ENCODE measurements around the gene SEMA5B.

SEMA5B gene

GRCh38 chr3:123011447-123011846 lies 16.1 kb downstream of the SEMA5B start:
- Histone ChIP-seq H2AFZ (ENCODE audit: low read length) (no peak overlapping the region), H3F3A (ENCODE audit: insufficient read depth, low read length) (no peaks in the 10 kb centered on the region), H4K20me1 (ENCODE audit: insufficient read depth, low read length) (no peaks in the 10 kb centered on the region), H3K9me2 (ENCODE audit: low read depth, low read length) (no peaks in the 10 kb centered on the region), H3K9ac (ENCODE audit: low read length) (no peak overlapping the region), H3K27me3 (ENCODE audit: insufficient read depth, low read length) (peaks cover 9% of the 10 kb centered on the region; the same call in 1 of the 2 replicates), H3K4me1 (ENCODE audit: insufficient read depth, low read length, severe bottlenecking) (no peaks in the 10 kb centered on the region), H3K79me2 (ENCODE audit: insufficient read depth, low read length) (no peaks in the 10 kb centered on the region), H3K27ac (ENCODE audit: low read depth, low read length, poor library complexity, severe bottlenecking) (no peak overlapping the region), H3K4me2 (ENCODE audit: low read length) (no peak overlapping the region), H3K36me3 (ENCODE audit: insufficient read depth, low read length) (no peaks in the 10 kb centered on the region), H3K9me3 (ENCODE audit: low read length) (no peaks in the 10 kb centered on the region), H3K4me3 (ENCODE audit: low read depth, low read length, poor library complexity, severe bottlenecking) (no peak overlapping the region)
- TF ChIP-seq EZH2 (IDR thresholded peaks at IDR 0.05; ENCODE audit: borderline replicate concordance, low read length) = no peak

DNA sequence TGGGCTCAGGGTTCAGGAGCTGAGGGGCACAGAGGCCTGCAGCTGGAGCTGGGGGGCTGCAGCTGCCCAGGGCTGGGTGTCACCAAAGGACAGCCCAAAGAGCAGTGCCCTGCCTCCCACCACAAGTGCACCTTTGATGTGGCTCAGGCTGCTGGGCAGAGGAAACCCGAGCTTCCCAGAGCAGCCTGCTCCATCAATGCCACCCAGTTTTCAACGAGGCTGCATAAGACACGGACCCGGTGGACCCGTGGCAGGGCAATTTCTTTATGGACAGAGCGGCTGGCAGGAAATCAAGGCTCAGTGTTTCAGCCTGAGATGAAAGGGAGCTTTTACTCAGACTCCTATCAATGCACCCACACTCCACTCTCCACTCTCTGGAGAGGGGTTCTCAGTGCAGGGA lies 18.7 kb downstream of the SEMA5B start:
- no peaks in the 10 kb centered on the region for H3K9me3 ChIP-seq (ENCODE audit: low read length)

GRCh38 chr3:123006609-123007008 lies 21.0 kb downstream of the SEMA5B start:
- Histone ChIP-seq H3K4me1 (ENCODE audit: insufficient read depth, low read length, severe bottlenecking) (no peaks in the 10 kb centered on the region), H3K27me3 (ENCODE audit: insufficient read depth, low read length) (no peaks in the 10 kb centered on the region), H3F3A (ENCODE audit: insufficient read depth, low read length) (no peaks in the 10 kb centered on the region), H3K4me2 (ENCODE audit: low read length) (no peak overlapping the region), H3K36me3 (ENCODE audit: insufficient read depth, low read length) (no peaks in the 10 kb centered on the region), H3K27ac (ENCODE audit: low read depth, low read length, poor library complexity, severe bottlenecking) (no peak overlapping the region), H4K20me1 (ENCODE audit: insufficient read depth, low read length) (no peaks in the 10 kb centered on the region), H2AFZ (ENCODE audit: low read length) (no peak overlapping the region), H3K4me3 (ENCODE audit: low read depth, low read length, poor library complexity, severe bottlenecking) (no peak overlapping the region), H3K9ac (ENCODE audit: low read length) (no peak overlapping the region), H3K9me3 (ENCODE audit: low read length) (no peaks in the 10 kb centered on the region), H3K79me2 (ENCODE audit: insufficient read depth, low read length) (no peaks in the 10 kb centered on the region), H3K9me2 (ENCODE audit: low read depth, low read length) (no peaks in the 10 kb centered on the region)
- TF ChIP-seq CTCF (IDR thresholded peaks at IDR 0.05; ENCODE audit: low read length) (no peak), EZH2 (IDR thresholded peaks at IDR 0.05; ENCODE audit: borderline replicate concordance, low read length) (no peak)

More for the DNA sequence above, 18.7 kb downstream of the SEMA5B start:
- no peaks in the 10 kb centered on the region for H3F3A ChIP-seq (ENCODE audit: insufficient read depth, low read length)
- no peak overlapping the region for H2AFZ ChIP-seq (ENCODE audit: low read length)
- H3K9me2 ChIP-seq (ENCODE audit: low read depth, low read length) = no peaks in the 10 kb centered on the region
- no peaks in the 10 kb centered on the region for H3K4me1 ChIP-seq (ENCODE audit: insufficient read depth, low read length, severe bottlenecking)
- H3K36me3 ChIP-seq (ENCODE audit: insufficient read depth, low read length) = no peaks in the 10 kb centered on the region
- H3K9ac ChIP-seq (ENCODE audit: low read length) = no peak overlapping the region
- H3K79me2 ChIP-seq (ENCODE audit: insufficient read depth, low read length) = no peaks in the 10 kb centered on the region
- TF ChIP-seq CTCF (IDR thresholded peaks at IDR 0.05; ENCODE audit: low read length) (no peak), EZH2 (IDR thresholded peaks at IDR 0.05; ENCODE audit: borderline replicate concordance, low read length) (no peak)
- no peak overlapping the region for H3K4me2 ChIP-seq (ENCODE audit: low read length)
- H3K27ac ChIP-seq (ENCODE audit: low read depth, low read length, poor library complexity, severe bottlenecking) = no peak overlapping the region
- peaks cover 9% of the 10 kb centered on the region; the same call in 1 of the 2 replicates for H3K27me3 ChIP-seq (ENCODE audit: insufficient read depth, low read length)
- no peak overlapping the region for H3K4me3 ChIP-seq (ENCODE audit: low read depth, low read length, poor library complexity, severe bottlenecking)
- H4K20me1 ChIP-seq (ENCODE audit: insufficient read depth, low read length) = no peaks in the 10 kb centered on the region

- Histone ChIP-seq H2AFZ (ENCODE audit: low read length) (no peak overlapping the region), H3K4me2 (ENCODE audit: low read length) (no peak overlapping the region), H3K4me3 (ENCODE audit: low read depth, low read length, poor library complexity, severe bottlenecking) (no peak overlapping the region), H3K27ac (ENCODE audit: low read depth, low read length, poor library complexity, severe bottlenecking) (no peak overlapping the region), H3K4me1 (ENCODE audit: insufficient read depth, low read length, severe bottlenecking) (no peaks in the 10 kb centered on the region), H3K36me3 (ENCODE audit: insufficient read depth, low read length) (no peaks in the 10 kb centered on the region), H3K79me2 (ENCODE audit: insufficient read depth, low read length) (no peaks in the 10 kb centered on the region), H4K20me1 (ENCODE audit: insufficient read depth, low read length) (no peaks in the 10 kb centered on the region), H3K9ac (ENCODE audit: low read length) (no peak overlapping the region), H3F3A (ENCODE audit: insufficient read depth, low read length) (no peaks in the 10 kb centered on the region), H3K27me3 (ENCODE audit: insufficient read depth, low read length) (no peaks in the 10 kb centered on the region), H3K9me2 (ENCODE audit: low read depth, low read length) (no peaks in the 10 kb centered on the region), H3K9me3 (ENCODE audit: low read length) (no peaks in the 10 kb centered on the region)
- TF ChIP-seq CTCF (IDR thresholded peaks at IDR 0.05; ENCODE audit: low read length) (no peak), EZH2 (IDR thresholded peaks at IDR 0.05; ENCODE audit: borderline replicate concordance, low read length) (no peak)
Observed at GRCh38 chr3:123005291-123005690, 22.3 kb downstream of the SEMA5B start.
